Coronary artery (tissue), 2 donors: Measurements from ENCODE around the gene MAPK8IP3.

ENCODE experiments used
- DNase-seq: peaks from one replicate; pipeline ENCODE4 v3.0.0-alpha.2; 2017; ENCODE audit warnings: low spot score
- H3K27ac ChIP-seq, 2 donors: fragments of 200-600 bp; sonication (generic); one replicate each; pipeline ENCODE4 v1.5.1; 2016 to 2019
- H3K4me3 ChIP-seq: fragments of 200-600 bp; sonication (generic); 2 replicates; pipeline ENCODE4 v1.5.1; 2016; ENCODE audit warnings: mild to moderate bottlenecking, moderate library complexity
- CTCF ChIP-seq: fragments of 200-600 bp; sonication (generic); IDR thresholded peaks from one replicate; pipeline ENCODE4 v1.5.1; 2019; ENCODE audit warnings: antibody characterized with exemption

The MAPK8IP3 gene

DNA sequence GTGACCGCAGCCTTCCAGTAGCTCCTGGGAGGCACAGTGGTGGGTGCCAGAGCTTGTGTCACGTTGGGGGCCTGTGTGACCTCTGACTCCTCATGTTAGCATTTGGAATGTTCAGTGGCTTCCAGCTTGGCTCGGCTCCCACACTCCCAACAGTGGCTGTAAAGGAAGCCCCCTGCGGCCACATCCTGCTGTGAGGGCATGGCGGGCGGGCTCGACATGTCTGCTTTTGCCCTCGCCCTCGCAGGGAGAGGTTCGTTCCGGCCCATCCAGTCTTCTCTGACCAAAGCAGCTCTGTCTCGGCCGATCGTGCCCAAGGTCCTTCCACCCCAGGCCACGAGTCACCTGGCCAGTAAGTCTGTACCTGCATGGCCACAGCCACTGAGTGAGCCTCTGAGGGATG is 40.2 kb upstream of the MAPK8IP3 start:
- no peak overlapping the region for H3K27ac ChIP-seq
- TF ChIP-seq CTCF = no peak
- no peak overlapping the region for H3K4me3 ChIP-seq
- no peak for DNase-seq

DNA sequence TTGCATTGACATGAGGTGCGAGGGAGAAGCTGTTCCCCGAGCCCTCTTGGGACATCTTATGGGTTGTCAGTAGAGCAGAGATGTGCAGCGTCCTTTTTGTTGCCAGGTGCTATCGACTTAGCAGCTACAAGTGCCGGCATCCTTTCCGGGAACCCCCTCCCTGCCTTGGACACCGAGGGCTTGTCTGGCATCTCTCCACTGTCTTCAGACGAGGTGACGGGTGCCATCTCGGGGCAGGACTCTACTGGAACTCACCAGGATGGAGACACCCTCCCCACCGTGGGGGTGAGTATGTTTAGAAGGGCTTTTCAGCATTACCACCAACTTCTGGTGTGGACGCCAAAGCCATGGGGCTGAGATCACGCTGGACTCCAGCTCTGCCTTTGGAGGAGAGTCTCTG is 39.7 kb upstream of the MAPK8IP3 start:
- no peak for TF ChIP-seq CTCF
- H3K27ac ChIP-seq = no peak overlapping the region
- no peak overlapping the region for H3K4me3 ChIP-seq
- DNase-seq = no peak

GRCh38 chr16:1667271-1667670 is 38.7 kb upstream of the MAPK8IP3 start:
- no peak for TF ChIP-seq CTCF
- H3K27ac ChIP-seq = no peak overlapping the region
- DNase-seq = no peak

DNA sequence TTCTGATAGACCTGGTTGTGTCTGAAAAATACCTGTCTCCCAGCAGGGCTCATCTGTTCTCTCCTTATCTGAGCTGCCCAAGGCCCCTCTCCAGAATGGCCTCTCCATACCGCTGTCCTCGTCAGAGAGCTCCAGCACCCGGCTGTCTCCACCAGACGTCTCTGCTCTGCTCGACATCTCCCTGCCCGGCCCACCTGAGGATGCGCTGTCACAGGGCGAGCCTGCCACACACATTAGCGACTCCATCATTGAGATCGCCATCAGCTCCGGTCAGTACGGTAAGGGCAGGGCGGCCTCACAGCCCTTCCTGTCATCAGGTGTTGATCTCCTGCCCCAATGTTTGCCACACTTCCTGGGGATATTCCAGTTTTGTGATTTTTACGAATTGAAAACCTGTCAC is 38.1 kb upstream of the MAPK8IP3 start:
- Histone ChIP-seq H3K27ac (no peak overlapping the region), H3K4me3 (no peak overlapping the region)
- TF ChIP-seq CTCF = no peak
- no peak for DNase-seq

More at GRCh38 chr16:1667271-1667670, 38.7 kb upstream of the MAPK8IP3 start:
- no peak overlapping the region for H3K4me3 ChIP-seq

GRCh38 chr16:1668612-1669319 is 37.2 kb upstream of the MAPK8IP3 start:
- Histone ChIP-seq H3K27ac (no peak overlapping the region), H3K4me3 (no peak overlapping the region)
- DNase-seq = no peak
- TF ChIP-seq CTCF = no peak

GRCh38 chr16:1669698-1670097 is 36.3 kb upstream of the MAPK8IP3 start:
- Histone ChIP-seq H3K4me3 (no peak overlapping the region), H3K27ac (no peak overlapping the region)
- no peak for DNase-seq
- no peak for TF ChIP-seq CTCF

GRCh38 chr16:1670371-1670770 is 35.6 kb upstream of the MAPK8IP3 start:
- TF ChIP-seq CTCF = no peak
- no peak overlapping the region for H3K4me3 ChIP-seq
- no peak overlapping the region for H3K27ac ChIP-seq
- no peak for DNase-seq
